Measurements from ENCODE around the gene AVEN. TPM values are rescaled to one million over a fixed set of nuclear protein-coding genes. Genes with fewer than 3 reads are reported as not detected.

The AVEN gene
- total and polyA plus RNA-seq, 2 of the 8 experiments (the other 6 are each of a cell fraction or from before 2014, with no cell fraction given): 5.5 to 17.0 TPM

- 83% methylated on average over 4 of the region's 4 CpGs; no CpG with 5 or more reads in 1 of the 2 experiments for WGBS, 2 experiments (ENCODE audit: extremely low coverage in 1 of 2, insufficient coverage in 1 of 2, insufficient read length in 1 of 2, insufficient replicate concordance in 2 of 2, low coverage in 1 of 2, low lambda C conversion rate in 2 of 2, missing lambda C conversion rate in 1 of 2)
- no peak overlapping the region for H2BK12ac ChIP-seq (ENCODE audit: low read depth, low read length)
- no peak overlapping the region for H2BK15ac ChIP-seq (ENCODE audit: low read length)
- H3K79me2 ChIP-seq (ENCODE audit: control insufficient read depth in 1 of 2, insufficient read depth in 2 of 2, low read length in 2 of 2): no peaks in the 10 kb centered on the region
- no peak overlapping the region for H4K8ac ChIP-seq (ENCODE audit: extremely low read depth, insufficient read depth, low read length)
- 0 out of 7 replicates have a peak, but pooled peaks cover 0 to 2% (median 0%) of the 10 kb centered on the region in 4 experiments for H3K4me1 ChIP-seq (replicated peaks in 1 of 4; ENCODE audit: control insufficient read depth in 3 of 4, insufficient read depth in 4 of 4, low read length in 3 of 4)
- no peak overlapping the region for H4K91ac ChIP-seq (replicated peaks; ENCODE audit: insufficient read length, low read length)
- no peak overlapping the region for H3K4me2 ChIP-seq (ENCODE audit: insufficient read depth in 1 of 2, low read depth in 2 of 2, low read length in 2 of 2)
- H3K23me2 ChIP-seq (ENCODE audit: low read depth, low read length): no peaks in the 10 kb centered on the region
- no peak overlapping the region for H3K18ac ChIP-seq (ENCODE audit: extremely low read depth, low read length)
- no peaks in the 10 kb centered on the region for H3K79me1 ChIP-seq (ENCODE audit: low read depth, low read length)
- no peak overlapping the region for H4K5ac ChIP-seq (ENCODE audit: insufficient read length, low read depth, low read length)
- no peak overlapping the region for H3K4ac ChIP-seq (replicated peaks; ENCODE audit: insufficient read length, low read depth, low read length)
- no peak overlapping the region for H3K23ac ChIP-seq (ENCODE audit: insufficient read length)
- no peak overlapping the region for H2AFZ ChIP-seq (ENCODE audit: low read length)
- H3K27ac ChIP-seq (ENCODE audit: low read depth, low read length): no peak overlapping the region
- no peaks in the 10 kb centered on the region for H4K20me1 ChIP-seq (replicated peaks in 1 of 2; ENCODE audit: control insufficient read depth in 1 of 2, insufficient read depth in 2 of 2, low read length in 2 of 2)
- H2BK120ac ChIP-seq (replicated peaks; ENCODE audit: low read depth, low read length): no peak overlapping the region
- no peak overlapping the region for H3K56ac ChIP-seq (replicated peaks; ENCODE audit: insufficient read length, low read depth, low read length)
- ChIA-PET POLR2A (ENCODE audit: partially characterized antibody) (no interaction called here), CTCF (ENCODE audit: partially characterized antibody) (no interaction called here)
- H3K36me3 ChIP-seq (ENCODE audit: control insufficient read depth in 2 of 4, insufficient read depth in 4 of 4, low read length in 3 of 4): no peaks in the 10 kb centered on the region
- H3K14ac ChIP-seq (ENCODE audit: insufficient read length): no peak overlapping the region
- DNase-seq (ENCODE audit: low read depth in 1 of 2, low spot score in 2 of 2) (no peak), FAIRE-seq (no peak)
- no peak overlapping the region for H3K4me3 ChIP-seq (ENCODE audit: extremely low read depth in 1 of 4, insufficient read depth in 2 of 4, low read depth in 3 of 4, low read length in 4 of 4)
- H3K9ac ChIP-seq (replicated peaks in 1 of 4; ENCODE audit: extremely low read depth in 1 of 4, low read depth in 3 of 4, low read length in 3 of 4): no peak overlapping the region
- no peaks in the 10 kb centered on the region for H3K27me3 ChIP-seq (replicated peaks in 1 of 4; ENCODE audit: control insufficient read depth in 3 of 4, extremely low read depth in 1 of 4, insufficient read depth in 3 of 4, low read length in 3 of 4)
- H2AK5ac ChIP-seq (ENCODE audit: low read depth, low read length): no peak overlapping the region
- TF ChIP-seq CEBPB (IDR thresholded peaks at IDR 0.05; ENCODE audit: low read depth, low read length): no peak
- no peak for TF ChIP-seq SP1 (IDR thresholded peaks at IDR 0.05; ENCODE audit: low read depth, low read length)
- no peak for TF ChIP-seq TAF1 (IDR thresholded peaks at IDR 0.05; ENCODE audit: low read depth, low read length)
- no peak for TF ChIP-seq SIX5 (IDR thresholded peaks at IDR 0.05; ENCODE audit: low read depth, low read length)
- TF ChIP-seq TEAD4 (IDR thresholded peaks at IDR 0.05; ENCODE audit: low read depth, low read length): no peak
- TF ChIP-seq GTF2F1 (IDR thresholded peaks at IDR 0.05; ENCODE audit: borderline replicate concordance, low read depth, low read length): no peak
- no peak for TF ChIP-seq SP4 (IDR thresholded peaks at IDR 0.05; ENCODE audit: low read length)
- no peak for TF ChIP-seq ATF2 (IDR thresholded peaks at IDR 0.05; ENCODE audit: low read length)
- TF ChIP-seq, protein P1, sequence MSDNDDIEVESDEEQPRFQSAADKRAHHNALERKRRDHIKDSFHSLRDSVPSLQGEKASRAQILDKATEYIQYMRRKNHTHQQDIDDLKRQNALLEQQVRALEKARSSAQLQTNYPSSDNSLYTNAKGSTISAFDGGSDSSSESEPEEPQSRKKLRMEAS (IDR thresholded peaks at IDR 0.05): no peak
- TF ChIP-seq ASH2L (IDR thresholded peaks at IDR 0.05; ENCODE audit: low read length): no peak
- no peak for TF ChIP-seq SIN3A (conservative IDR thresholded peaks at IDR 0.05 in 1 of 2, IDR thresholded peaks at IDR 0.05 in 1 of 2; ENCODE audit: low read depth in 1 of 2, low read length in 2 of 2)
- TF ChIP-seq TCF12 (IDR thresholded peaks at IDR 0.05; ENCODE audit: low read depth, low read length): no peak
- TF ChIP-seq HDAC6 (IDR thresholded peaks at IDR 0.05; ENCODE audit: low read depth, low read length): no peak
- no peak overlapping the region for H2BK5ac ChIP-seq (ENCODE audit: low read depth, low read length)
- H2BK20ac ChIP-seq (ENCODE audit: low read length): no peak overlapping the region
- no peaks in the 10 kb centered on the region for H3K9me3 ChIP-seq (ENCODE audit: insufficient read depth in 2 of 2, low read depth in 1 of 2, low read length in 1 of 2)
Observed at GRCh38 chr15:34012461-34013028, 26.5 kb downstream of the AVEN start.

Measured in H1 (cell line).